ENCODE data around the gene ZSCAN31.

ZSCAN31 gene

DNA sequence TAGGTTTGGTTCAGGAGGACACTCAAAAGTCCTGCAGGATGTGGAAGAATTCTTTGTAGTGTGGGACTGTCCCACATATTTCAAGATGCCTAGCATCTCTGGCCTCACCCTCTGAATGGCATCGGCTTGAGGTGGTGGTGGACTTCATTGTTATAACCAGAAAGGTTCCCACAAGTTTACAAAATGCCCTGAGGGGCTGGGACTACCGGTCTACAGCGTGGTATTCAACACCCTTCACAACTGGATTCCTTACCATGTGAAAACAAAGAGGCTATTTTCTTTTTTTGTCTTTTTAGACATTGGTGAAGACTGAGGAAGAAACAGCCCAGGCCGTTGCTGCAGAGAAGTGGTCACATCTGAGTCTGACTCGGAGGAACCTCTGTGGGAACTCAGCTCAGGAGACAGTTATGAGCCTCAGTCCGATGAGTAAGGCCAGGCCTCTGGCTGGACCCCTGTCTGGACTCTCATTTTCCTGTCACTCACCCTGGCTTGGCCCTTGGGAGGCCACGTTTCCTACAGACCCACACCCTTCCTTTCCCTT, 39.4 kb downstream of the ZSCAN31 start:
- TF ChIP-seq, protein P1, sequence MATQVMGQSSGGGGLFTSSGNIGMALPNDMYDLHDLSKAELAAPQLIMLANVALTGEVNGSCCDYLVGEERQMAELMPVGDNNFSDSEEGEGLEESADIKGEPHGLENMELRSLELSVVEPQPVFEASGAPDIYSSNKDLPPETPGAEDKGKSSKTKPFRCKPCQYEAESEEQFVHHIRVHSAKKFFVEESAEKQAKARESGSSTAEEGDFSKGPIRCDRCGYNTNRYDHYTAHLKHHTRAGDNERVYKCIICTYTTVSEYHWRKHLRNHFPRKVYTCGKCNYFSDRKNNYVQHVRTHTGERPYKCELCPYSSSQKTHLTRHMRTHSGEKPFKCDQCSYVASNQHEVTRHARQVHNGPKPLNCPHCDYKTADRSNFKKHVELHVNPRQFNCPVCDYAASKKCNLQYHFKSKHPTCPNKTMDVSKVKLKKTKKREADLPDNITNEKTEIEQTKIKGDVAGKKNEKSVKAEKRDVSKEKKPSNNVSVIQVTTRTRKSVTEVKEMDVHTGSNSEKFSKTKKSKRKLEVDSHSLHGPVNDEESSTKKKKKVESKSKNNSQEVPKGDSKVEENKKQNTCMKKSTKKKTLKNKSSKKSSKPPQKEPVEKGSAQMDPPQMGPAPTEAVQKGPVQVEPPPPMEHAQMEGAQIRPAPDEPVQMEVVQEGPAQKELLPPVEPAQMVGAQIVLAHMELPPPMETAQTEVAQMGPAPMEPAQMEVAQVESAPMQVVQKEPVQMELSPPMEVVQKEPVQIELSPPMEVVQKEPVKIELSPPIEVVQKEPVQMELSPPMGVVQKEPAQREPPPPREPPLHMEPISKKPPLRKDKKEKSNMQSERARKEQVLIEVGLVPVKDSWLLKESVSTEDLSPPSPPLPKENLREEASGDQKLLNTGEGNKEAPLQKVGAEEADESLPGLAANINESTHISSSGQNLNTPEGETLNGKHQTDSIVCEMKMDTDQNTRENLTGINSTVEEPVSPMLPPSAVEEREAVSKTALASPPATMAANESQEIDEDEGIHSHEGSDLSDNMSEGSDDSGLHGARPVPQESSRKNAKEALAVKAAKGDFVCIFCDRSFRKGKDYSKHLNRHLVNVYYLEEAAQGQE (IDR thresholded peaks at IDR 0.05; ENCODE audit: insufficient read depth in 1 of 2, low read depth in 2 of 2, low read length in 2 of 2), result no peak
- no peak for TF ChIP-seq TAF1 (IDR thresholded peaks at IDR 0.05; ENCODE audit: borderline replicate concordance, insufficient read depth, low read length)
- TF ChIP-seq POLR2AphosphoS5 (IDR thresholded peaks at IDR 0.05; ENCODE audit: low read depth, low read length), result no peak
- TF ChIP-seq FOXP2 (optimal IDR thresholded peaks at IDR 0.05; ENCODE audit: borderline replicate concordance, extremely low read depth, extremely low read length, insufficient read depth), result no peak
- no peak for TF ChIP-seq SIN3A (IDR thresholded peaks at IDR 0.05; ENCODE audit: borderline replicate concordance, insufficient read depth, low read length)

DNA sequence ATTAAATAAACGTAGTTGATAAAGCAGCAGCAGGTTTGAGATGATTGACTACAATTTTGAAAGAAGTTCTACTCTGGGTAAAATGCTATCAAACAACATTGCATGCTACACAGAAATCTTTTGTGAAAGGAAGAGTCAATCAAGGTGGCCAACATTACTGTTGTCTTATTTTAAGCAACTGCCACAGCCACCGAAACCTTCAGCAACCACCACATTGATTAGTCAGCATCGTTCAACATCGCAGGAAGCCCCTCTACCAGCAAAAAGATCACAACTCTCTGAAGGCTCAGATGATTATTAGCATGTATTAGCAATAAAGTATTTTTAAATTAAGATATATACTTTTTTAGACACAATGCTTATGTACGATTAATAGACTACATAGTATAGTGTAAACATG, 40.6 kb downstream of the ZSCAN31 start:
- TF ChIP-seq SIN3A (IDR thresholded peaks at IDR 0.05; ENCODE audit: borderline replicate concordance, insufficient read depth, low read length) (no peak), POLR2AphosphoS5 (IDR thresholded peaks at IDR 0.05; ENCODE audit: low read depth, low read length) (no peak), FOXP2 (optimal IDR thresholded peaks at IDR 0.05; ENCODE audit: borderline replicate concordance, extremely low read depth, extremely low read length, insufficient read depth) (no peak), TAF1 (IDR thresholded peaks at IDR 0.05; ENCODE audit: borderline replicate concordance, insufficient read depth, low read length) (no peak)
- TF ChIP-seq, protein P1 (IDR thresholded peaks at IDR 0.05; ENCODE audit: insufficient read depth in 1 of 2, low read depth in 2 of 2, low read length in 2 of 2), result no peak

DNA sequence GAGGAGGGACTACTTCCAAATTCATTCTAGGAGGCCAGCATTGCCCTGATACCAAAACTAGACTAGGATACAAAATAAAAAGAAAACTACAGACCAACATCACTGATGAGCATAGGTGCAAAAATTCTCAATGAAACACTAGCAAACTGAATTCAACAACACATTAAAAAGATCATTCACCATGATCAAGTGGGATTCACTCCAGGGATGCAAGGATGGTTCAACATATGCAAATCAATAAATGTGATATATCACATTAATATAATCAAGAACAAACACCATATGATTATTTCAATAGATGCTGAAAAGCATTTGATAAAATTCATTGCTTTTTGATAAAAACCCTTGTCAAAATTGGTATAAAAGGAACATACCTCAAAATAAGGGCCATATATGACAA, 44.4 kb downstream of the ZSCAN31 start:
- TF ChIP-seq TAF1 (IDR thresholded peaks at IDR 0.05; ENCODE audit: borderline replicate concordance, insufficient read depth, low read length) (no peak), POLR2AphosphoS5 (IDR thresholded peaks at IDR 0.05; ENCODE audit: low read depth, low read length) (no peak), FOXP2 (optimal IDR thresholded peaks at IDR 0.05; ENCODE audit: borderline replicate concordance, extremely low read depth, extremely low read length, insufficient read depth) (no peak), SIN3A (IDR thresholded peaks at IDR 0.05; ENCODE audit: borderline replicate concordance, insufficient read depth, low read length) (no peak)
- TF ChIP-seq, protein P1 (IDR thresholded peaks at IDR 0.05; ENCODE audit: insufficient read depth in 1 of 2, low read depth in 2 of 2, low read length in 2 of 2), result no peak

DNA sequence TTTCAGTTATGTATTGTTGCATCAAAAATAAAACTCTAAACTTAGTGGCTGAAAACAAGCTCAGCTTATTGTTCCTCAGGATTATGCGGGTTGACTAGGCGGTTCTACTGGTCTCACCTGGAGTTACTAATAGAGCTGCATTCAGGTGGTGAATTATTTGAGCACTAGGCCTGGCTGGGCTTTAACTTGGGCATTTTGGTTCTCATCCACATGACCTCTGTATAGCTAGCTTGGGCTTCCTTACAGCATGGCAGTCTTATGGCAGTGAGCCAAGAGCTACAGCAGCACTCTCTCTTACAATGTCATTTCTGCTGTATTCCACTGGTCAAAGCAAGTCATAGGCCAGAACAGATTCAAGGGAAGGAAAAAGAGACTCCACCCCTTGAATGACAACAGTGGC, 53.0 kb downstream of the ZSCAN31 start:
- TF ChIP-seq FOXP2 (optimal IDR thresholded peaks at IDR 0.05; ENCODE audit: borderline replicate concordance, extremely low read depth, extremely low read length, insufficient read depth) (no peak), POLR2AphosphoS5 (IDR thresholded peaks at IDR 0.05; ENCODE audit: low read depth, low read length) (no peak), SIN3A (IDR thresholded peaks at IDR 0.05; ENCODE audit: borderline replicate concordance, insufficient read depth, low read length) (no peak), TAF1 (IDR thresholded peaks at IDR 0.05; ENCODE audit: borderline replicate concordance, insufficient read depth, low read length) (no peak)
- TF ChIP-seq, protein P1 (IDR thresholded peaks at IDR 0.05; ENCODE audit: insufficient read depth in 1 of 2, low read depth in 2 of 2, low read length in 2 of 2), result no peak

All from PFSK-1 (cell line).